Measurements from ENCODE around the gene ISM1.

The ISM1 gene

GRCh38 chr20:13220904-13221297 is at the start of gene ISM1:
Gene ISM1 (plus strand): TSS chr20:13221274. CDS start chr20:13221777, 503 bp downstream.
- peak in 1 of 2 donors; percentile 34 for DNase-seq (ENCODE audit: low read depth in 2 of 2)

GRCh38 chr20:13173201-13173600 is 47.9 kb upstream of the ISM1 start:
- DNase-seq (ENCODE audit: low read depth in 2 of 2), result no peak

GRCh38 chr20:13174402-13174801 is 46.7 kb upstream of the ISM1 start:
- DNase-seq (ENCODE audit: low read depth in 2 of 2), result no peak

GRCh38 chr20:13180986-13181889 is 39.8 kb upstream of the ISM1 start:
- no peak for DNase-seq (ENCODE audit: low read depth in 2 of 2)

GRCh38 chr20:13183005-13183404 is 38.1 kb upstream of the ISM1 start:
- no peak for DNase-seq (ENCODE audit: low read depth in 2 of 2)

- DNase-seq (ENCODE audit: low read depth in 2 of 2), result no peak
These were observed 34.9 kb upstream of the ISM1 start for GRCh38 chr20:13186043-13186774.

- no peak for DNase-seq (ENCODE audit: low read depth in 2 of 2)
These were observed 33.2 kb upstream of the ISM1 start for GRCh38 chr20:13187899-13188298.

- DNase-seq (ENCODE audit: low read depth in 2 of 2), result no peak
These were observed 21.8 kb upstream of the ISM1 start for GRCh38 chr20:13199279-13199678.

- no peak for DNase-seq (ENCODE audit: low read depth in 2 of 2)
These were observed 20.1 kb upstream of the ISM1 start for GRCh38 chr20:13200767-13201500.

- no peak for DNase-seq (ENCODE audit: low read depth in 2 of 2)
These were observed 18.5 kb upstream of the ISM1 start for GRCh38 chr20:13202565-13202964.

GRCh38 chr20:13205425-13205824 is 15.6 kb upstream of the ISM1 start:
- no peak for DNase-seq (ENCODE audit: low read depth in 2 of 2)

- DNase-seq (ENCODE audit: low read depth in 2 of 2), result no peak
These were observed 15.1 kb upstream of the ISM1 start for GRCh38 chr20:13205848-13206434.

- DNase-seq (ENCODE audit: low read depth in 2 of 2), result no peak
These were observed 14.1 kb upstream of the ISM1 start for GRCh38 chr20:13207016-13207415.

GRCh38 chr20:13211956-13212618 is 9.0 kb upstream of the ISM1 start:
- no peak for DNase-seq (ENCODE audit: low read depth in 2 of 2)

GRCh38 chr20:13212750-13213149 is 8.3 kb upstream of the ISM1 start:
- DNase-seq (ENCODE audit: low read depth in 2 of 2), result no peak

- DNase-seq (ENCODE audit: low read depth in 2 of 2), result no peak
These were observed 7.7 kb upstream of the ISM1 start for GRCh38 chr20:13213335-13213734.

- no peak for DNase-seq (ENCODE audit: low read depth in 2 of 2)
These were observed 4.5 kb upstream of the ISM1 start for GRCh38 chr20:13216533-13216932.

- no peak for DNase-seq (ENCODE audit: low read depth in 2 of 2)
These were observed 1.5 kb upstream of the ISM1 start for GRCh38 chr20:13219327-13220193.

GRCh38 chr20:13220194-13220903 is 725 bp upstream of the ISM1 start:
- DNase-seq (ENCODE audit: low read depth in 2 of 2), result peak in 1 of 2 donors; percentile 8

- DNase-seq (ENCODE audit: low read depth in 2 of 2), result no peak
These were observed 219 bp downstream of the ISM1 start for GRCh38 chr20:13221313-13221672.

Measured in stimulated activated CD8-positive, alpha-beta memory T cell treated with anti-CD3 and anti-CD28 coated beads, Interleukin-7, amount 100 ng/mL, for 4 hours (primary cell).